ENCODE data around the gene NDST1.

NDST1 gene

GRCh38 chr5:150583541-150584225 is 75.8 kb downstream of the NDST1 start:
- 79% methylated on average over 9 of the region's 9 CpGs for WGBS
- H3K36me3 ChIP-seq (ENCODE audit: insufficient read depth, low read length), result no peaks in the 10 kb centered on the region
- no peaks in the 10 kb centered on the region for H3K9me3 ChIP-seq (ENCODE audit: insufficient read depth, low read depth, low read length)
- no peak overlapping the region for H3K9ac ChIP-seq (ENCODE audit: low read depth, low read length)
- H3K4me1 ChIP-seq (ENCODE audit: insufficient read depth, low read length), result no peaks in the 10 kb centered on the region; the same call in 1 of the 2 replicates
- no peaks in the 10 kb centered on the region for H3K27me3 ChIP-seq (ENCODE audit: insufficient read depth, low read length)
- H3K4me3 ChIP-seq (ENCODE audit: low read length), result no peak overlapping the region
- H3K27ac ChIP-seq (ENCODE audit: low read depth, low read length), result no peak overlapping the region

DNA sequence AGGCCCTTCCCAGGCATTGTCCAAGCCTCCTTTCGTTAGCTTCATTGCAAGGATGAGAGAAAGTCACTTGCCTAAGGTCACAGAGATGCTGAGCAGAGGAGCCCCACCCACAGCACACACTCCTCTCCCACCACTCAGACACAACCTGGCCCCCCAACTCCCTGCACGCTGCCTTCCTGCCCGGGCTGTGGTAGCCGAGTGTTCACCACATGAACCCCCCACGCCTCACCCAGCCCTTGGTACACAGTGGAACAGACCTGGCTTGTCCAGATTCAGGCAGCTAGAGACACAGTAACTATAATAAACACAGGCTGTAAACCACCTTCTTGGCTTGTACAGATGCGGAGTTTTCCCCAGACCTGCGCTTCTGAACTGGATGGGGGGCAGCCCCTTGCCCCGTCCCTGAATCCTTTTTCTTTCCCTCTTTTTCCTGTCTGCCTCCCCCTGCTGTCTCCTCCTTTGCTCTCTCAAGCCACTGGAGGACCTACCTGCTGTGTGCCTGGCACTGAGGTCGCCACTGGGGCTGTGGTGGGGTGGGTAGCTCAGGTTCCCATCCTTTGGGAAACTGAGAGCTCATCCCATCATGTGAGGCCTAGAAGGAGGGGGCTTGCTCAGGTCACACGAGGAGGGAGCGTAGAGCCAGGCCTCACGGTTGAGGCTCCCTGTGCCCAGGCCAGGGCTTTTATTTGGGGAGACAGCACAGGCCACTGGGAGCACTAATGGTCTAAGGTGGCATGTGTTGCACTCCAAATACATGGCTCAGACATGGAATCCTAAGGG is 76.8 kb downstream of the NDST1 start:
- no peak overlapping the region for H3K9ac ChIP-seq (ENCODE audit: low read depth, low read length)
- no peak overlapping the region for H3K4me3 ChIP-seq (ENCODE audit: low read length)
- H3K27ac ChIP-seq (ENCODE audit: low read depth, low read length), result no peak overlapping the region
- H3K27me3 ChIP-seq (ENCODE audit: insufficient read depth, low read length), result no peaks in the 10 kb centered on the region
- no peaks in the 10 kb centered on the region; the same call in 1 of the 2 replicates for H3K4me1 ChIP-seq (ENCODE audit: insufficient read depth, low read length)
- H3K36me3 ChIP-seq (ENCODE audit: insufficient read depth, low read length), result no peaks in the 10 kb centered on the region
- WGBS, result 90% methylated on average over 12 of the region's 12 CpGs
- no peaks in the 10 kb centered on the region for H3K9me3 ChIP-seq (ENCODE audit: insufficient read depth, low read depth, low read length)

- WGBS, result 88% methylated on average over 9 of the region's 9 CpGs
- no peak overlapping the region for H3K4me3 ChIP-seq (ENCODE audit: low read length)
- H3K27me3 ChIP-seq (ENCODE audit: insufficient read depth, low read length), result no peaks in the 10 kb centered on the region
- no peaks in the 10 kb centered on the region for H3K9me3 ChIP-seq (ENCODE audit: insufficient read depth, low read depth, low read length)
- peaks cover 8% of the 10 kb centered on the region; the same call in 1 of the 2 replicates for H3K4me1 ChIP-seq (ENCODE audit: insufficient read depth, low read length)
- no peak overlapping the region for H3K9ac ChIP-seq (ENCODE audit: low read depth, low read length)
- no peaks in the 10 kb centered on the region for H3K36me3 ChIP-seq (ENCODE audit: insufficient read depth, low read length)
- no peak overlapping the region for H3K27ac ChIP-seq (ENCODE audit: low read depth, low read length)
Measured at GRCh38 chr5:150585781-150586341, 77.9 kb downstream of the NDST1 start.

DNA sequence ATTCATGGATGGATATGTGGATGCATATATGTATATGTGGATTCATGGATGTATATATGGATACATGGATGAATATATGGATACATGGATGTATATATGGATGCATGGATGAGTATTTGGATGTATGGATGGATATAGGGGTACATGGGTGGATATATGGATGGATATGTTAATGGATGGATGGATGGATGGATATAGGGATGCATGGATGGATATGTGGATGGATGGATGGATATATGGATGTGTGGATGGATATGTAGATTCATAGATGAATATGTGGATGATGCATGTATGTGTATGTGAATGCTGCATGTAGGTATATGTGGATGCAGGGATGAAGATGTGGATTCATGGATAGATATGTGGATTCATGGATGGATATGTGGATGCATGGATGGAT is 79.1 kb downstream of the NDST1 start:
- no peaks in the 10 kb centered on the region for H3K9me3 ChIP-seq (ENCODE audit: insufficient read depth, low read depth, low read length)
- no peak overlapping the region for H3K27ac ChIP-seq (ENCODE audit: low read depth, low read length)
- H3K9ac ChIP-seq (ENCODE audit: low read depth, low read length), result no peak overlapping the region
- H3K36me3 ChIP-seq (ENCODE audit: insufficient read depth, low read length), result no peaks in the 10 kb centered on the region
- H3K4me1 ChIP-seq (ENCODE audit: insufficient read depth, low read length), result peaks cover 15% of the 10 kb centered on the region
- H3K27me3 ChIP-seq (ENCODE audit: insufficient read depth, low read length), result no peaks in the 10 kb centered on the region
- no peak overlapping the region for H3K4me3 ChIP-seq (ENCODE audit: low read length)

DNA sequence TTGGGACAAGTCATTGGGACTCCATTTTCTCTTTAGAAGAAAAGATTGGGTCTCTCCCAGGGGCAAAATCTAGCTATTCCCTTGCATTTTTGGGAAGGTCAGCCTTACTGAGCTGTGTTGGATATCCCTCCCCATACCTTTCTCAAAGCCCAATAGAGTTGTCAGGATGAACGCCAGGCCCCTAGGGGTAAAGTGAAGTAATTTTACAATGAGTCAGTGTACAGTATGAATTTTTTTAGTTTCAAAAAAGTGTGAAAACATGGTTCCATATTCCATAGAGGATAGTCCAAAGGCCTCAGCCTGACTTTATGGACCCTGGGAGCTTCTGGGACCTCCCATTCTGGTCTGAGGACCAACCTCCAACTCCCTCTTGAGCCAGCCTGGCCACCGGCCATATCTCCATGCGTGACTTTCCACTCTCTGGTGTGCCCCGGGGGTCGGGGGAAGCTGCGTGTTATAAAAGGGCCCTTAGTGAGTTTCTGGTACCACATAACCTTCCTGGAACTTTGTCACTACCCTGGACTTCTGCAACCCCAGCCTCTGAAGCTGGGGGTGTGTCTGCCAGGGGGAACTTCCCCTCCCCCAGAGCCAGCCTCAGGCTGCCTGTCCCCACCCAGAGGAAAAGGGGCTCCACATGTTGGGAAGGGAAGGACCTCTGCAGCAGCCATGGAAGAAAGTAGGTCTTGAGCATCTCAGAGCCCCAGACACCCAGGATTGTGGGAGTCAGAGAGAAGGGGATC is 80.1 kb downstream of the NDST1 start:
- Histone ChIP-seq H3K27ac (ENCODE audit: low read depth, low read length) (no peak overlapping the region), H3K9me3 (ENCODE audit: insufficient read depth, low read depth, low read length) (no peaks in the 10 kb centered on the region), H3K36me3 (ENCODE audit: insufficient read depth, low read length) (no peaks in the 10 kb centered on the region), H3K27me3 (ENCODE audit: insufficient read depth, low read length) (no peaks in the 10 kb centered on the region), H3K4me3 (ENCODE audit: low read length) (no peak overlapping the region), H3K4me1 (ENCODE audit: insufficient read depth, low read length) (peaks cover 15% of the 10 kb centered on the region), H3K9ac (ENCODE audit: low read depth, low read length) (no peak overlapping the region)
- WGBS, result 96% methylated on average over 6 of the region's 6 CpGs

DNA sequence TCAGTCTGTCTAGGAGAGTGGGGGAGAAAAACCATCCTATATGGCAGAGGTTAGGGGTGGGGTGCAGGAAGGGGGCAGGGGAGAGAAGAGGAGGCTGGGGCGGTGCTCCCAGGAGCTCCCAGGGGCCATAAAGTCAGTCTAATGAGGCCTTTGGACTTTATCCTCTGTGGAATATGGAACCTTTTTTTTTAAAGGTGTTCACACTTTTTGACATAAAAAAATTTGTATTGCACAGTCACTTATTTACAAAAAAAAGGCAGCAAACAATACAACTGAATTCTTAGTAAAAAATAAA is 80.6 kb downstream of the NDST1 start:
- Histone ChIP-seq H3K27me3 (ENCODE audit: insufficient read depth, low read length) (no peaks in the 10 kb centered on the region), H3K9ac (ENCODE audit: low read depth, low read length) (no peak overlapping the region), H3K9me3 (ENCODE audit: insufficient read depth, low read depth, low read length) (no peaks in the 10 kb centered on the region), H3K4me3 (ENCODE audit: low read length) (no peak overlapping the region), H3K27ac (ENCODE audit: low read depth, low read length) (no peak overlapping the region), H3K36me3 (ENCODE audit: insufficient read depth, low read length) (no peaks in the 10 kb centered on the region), H3K4me1 (ENCODE audit: insufficient read depth, low read length) (peaks cover 15% of the 10 kb centered on the region)
- 82% methylated on average over 1 of the region's 1 CpG for WGBS

DNA sequence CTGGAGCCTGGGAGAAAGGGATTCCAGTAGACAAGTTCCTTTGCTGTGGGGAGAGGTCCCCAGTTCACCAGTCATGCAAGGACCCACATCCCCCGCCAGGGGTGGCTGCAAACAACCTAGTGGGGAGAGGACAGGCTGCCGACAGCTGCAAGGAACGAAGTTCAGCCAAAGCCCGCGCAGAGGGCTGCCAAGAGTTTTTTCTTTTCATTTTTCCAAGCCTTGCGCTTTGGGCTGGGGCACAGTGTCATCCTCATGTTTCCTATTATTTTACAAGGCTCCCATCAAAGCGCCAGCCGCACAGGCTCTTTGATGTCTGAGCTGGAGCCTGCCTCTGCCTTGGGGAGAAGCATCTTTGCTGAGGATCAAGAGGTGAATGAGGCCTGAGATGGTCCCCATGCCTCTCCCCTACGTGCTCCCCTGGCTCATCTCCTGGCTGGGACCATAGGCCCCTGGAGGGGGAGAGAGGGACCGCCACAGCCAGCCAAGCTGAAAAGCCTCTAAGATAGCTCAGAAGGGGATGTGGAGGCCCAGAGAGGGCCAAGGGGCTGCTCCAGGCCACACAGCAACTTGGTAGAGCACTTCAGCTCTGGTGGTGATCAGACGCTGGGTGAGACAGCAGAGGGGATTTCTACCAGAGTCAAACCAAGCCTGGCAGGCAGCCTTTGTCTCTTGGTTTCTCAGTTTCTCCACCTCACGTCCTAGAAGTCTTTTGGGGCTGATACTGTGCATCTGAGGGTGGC is 82.1 kb downstream of the NDST1 start:
- Histone ChIP-seq H3K9ac (ENCODE audit: low read depth, low read length) (no peak overlapping the region), H3K9me3 (ENCODE audit: insufficient read depth, low read depth, low read length) (no peaks in the 10 kb centered on the region), H3K4me3 (ENCODE audit: low read length) (no peak overlapping the region), H3K4me1 (ENCODE audit: insufficient read depth, low read length) (peaks cover 15% of the 10 kb centered on the region), H3K36me3 (ENCODE audit: insufficient read depth, low read length) (no peaks in the 10 kb centered on the region), H3K27ac (ENCODE audit: low read depth, low read length) (no peak overlapping the region), H3K27me3 (ENCODE audit: insufficient read depth, low read length) (no peaks in the 10 kb centered on the region)
- WGBS, result 75% methylated on average over 12 of the region's 12 CpGs

DNA sequence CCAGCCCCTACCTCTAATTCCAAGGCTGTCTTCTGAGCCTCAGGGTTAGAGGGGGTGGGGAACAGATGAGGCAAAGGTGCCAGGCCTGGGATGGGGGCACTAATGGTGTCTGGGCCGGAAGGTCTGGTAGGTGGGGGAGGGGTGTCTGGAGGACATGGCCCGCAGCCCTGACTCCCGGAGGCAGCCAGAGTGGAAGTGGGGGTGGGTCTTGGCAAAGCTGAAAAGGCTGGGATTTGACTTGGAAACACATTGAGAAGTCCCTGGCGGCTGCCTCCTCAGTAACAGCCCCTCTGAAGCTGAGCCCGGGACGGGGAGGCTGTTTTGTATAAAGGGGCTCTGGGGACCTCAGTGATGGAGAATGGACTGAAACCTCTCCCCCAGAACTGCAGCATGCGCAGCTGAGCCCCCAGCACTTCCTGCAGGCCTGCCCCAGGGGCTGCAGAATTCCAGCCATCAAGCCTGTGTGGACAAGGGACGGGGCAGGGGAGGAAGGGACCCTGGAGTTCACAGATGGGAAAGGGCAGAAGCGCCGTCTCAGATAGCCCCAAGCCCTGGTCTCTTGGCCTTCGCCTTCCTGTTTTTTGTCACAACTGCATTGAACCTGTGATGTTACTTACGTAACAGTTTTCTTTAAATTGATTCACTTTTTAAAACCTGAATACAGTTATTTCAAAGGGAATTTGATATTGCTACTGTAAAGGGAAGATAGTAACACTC is 83.2 kb downstream of the NDST1 start:
- WGBS, result 54% methylated on average over 12 of the region's 12 CpGs
- H3K27ac ChIP-seq (ENCODE audit: low read depth, low read length), result no peak overlapping the region
- H3K27me3 ChIP-seq (ENCODE audit: insufficient read depth, low read length), result no peaks in the 10 kb centered on the region
- no peak overlapping the region for H3K9ac ChIP-seq (ENCODE audit: low read depth, low read length)
- no peak overlapping the region for H3K4me3 ChIP-seq (ENCODE audit: low read length)
- peaks cover 19% of the 10 kb centered on the region for H3K4me1 ChIP-seq (ENCODE audit: insufficient read depth, low read length)
- H3K9me3 ChIP-seq (ENCODE audit: insufficient read depth, low read depth, low read length), result no peaks in the 10 kb centered on the region
- no peaks in the 10 kb centered on the region for H3K36me3 ChIP-seq (ENCODE audit: insufficient read depth, low read length)

DNA sequence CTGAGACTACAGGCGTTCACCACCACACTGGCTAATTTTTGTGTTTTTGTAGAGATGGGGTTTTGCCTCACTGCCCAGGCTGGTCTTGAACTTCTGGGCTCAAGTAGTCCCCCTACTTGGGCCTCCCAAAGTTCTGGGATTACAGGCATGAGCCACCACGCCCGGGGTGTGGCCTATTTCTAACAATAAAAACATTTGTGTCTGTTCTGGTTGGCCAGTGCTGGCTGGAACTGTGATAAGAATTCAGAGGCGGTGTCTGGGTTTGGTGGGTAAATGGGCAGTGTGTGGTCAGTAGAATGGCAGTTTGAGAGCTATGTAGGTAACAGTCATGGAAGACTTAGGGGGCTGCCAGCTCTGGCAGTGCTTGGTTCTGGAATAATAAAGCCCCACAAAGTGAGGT is 85.7 kb downstream of the NDST1 start:
- H3K9me3 ChIP-seq (ENCODE audit: insufficient read depth, low read depth, low read length), result no peaks in the 10 kb centered on the region
- no peaks in the 10 kb centered on the region for H3K27me3 ChIP-seq (ENCODE audit: insufficient read depth, low read length)
- H3K4me1 ChIP-seq (ENCODE audit: insufficient read depth, low read length), result peaks cover 21% of the 10 kb centered on the region
- H3K27ac ChIP-seq (ENCODE audit: low read depth, low read length), result no peak overlapping the region
- H3K36me3 ChIP-seq (ENCODE audit: insufficient read depth, low read length), result no peaks in the 10 kb centered on the region
- H3K9ac ChIP-seq (ENCODE audit: low read depth, low read length), result no peak overlapping the region
- no peak overlapping the region for H3K4me3 ChIP-seq (ENCODE audit: low read length)
- 91% methylated on average over 4 of the region's 4 CpGs for WGBS

- Histone ChIP-seq H3K9me3 (ENCODE audit: insufficient read depth, low read depth, low read length) (no peaks in the 10 kb centered on the region), H3K27me3 (ENCODE audit: insufficient read depth, low read length) (no peaks in the 10 kb centered on the region), H3K9ac (ENCODE audit: low read depth, low read length) (no peak overlapping the region), H3K36me3 (ENCODE audit: insufficient read depth, low read length) (no peaks in the 10 kb centered on the region), H3K4me3 (ENCODE audit: low read length) (no peak overlapping the region), H3K4me1 (ENCODE audit: insufficient read depth, low read length) (peaks cover 21% of the 10 kb centered on the region), H3K27ac (ENCODE audit: low read depth, low read length) (no peak overlapping the region)
- 90% methylated on average over 7 of the region's 7 CpGs for WGBS
Measured at GRCh38 chr5:150593996-150594395, 86.1 kb downstream of the NDST1 start.
